Measurements from ENCODE around the gene ANAPC10. TPM values are rescaled to one million over a fixed set of nuclear protein-coding genes. Genes with fewer than 3 reads are reported as not detected.

Gene ANAPC10
- total RNA-seq, 6 experiments from 2014 or later = 6.0 to 13.0 (median 8.3) TPM

- Histone ChIP-seq H3K36me3 (peaks cover 0 to 16% (median 2%) of the 10 kb centered on the region in 4 donors), H3K4me3 (peak overlapping the region; percentile 71 to 75 (median 74)), H3K9me3 (no peaks in the 10 kb centered on the region), H3K27me3 (no peaks in the 10 kb centered on the region), H3K27ac (peak overlapping the region; percentile 84 to 94 (median 92)), H3K4me1 (peaks cover 0 to 31% (median 14%) of the 10 kb centered on the region in 4 donors)
- no peak for DNase-seq
- no peak for TF ChIP-seq POLR2A (IDR thresholded peaks at IDR 0.05)
- TF ChIP-seq, protein P1, sequence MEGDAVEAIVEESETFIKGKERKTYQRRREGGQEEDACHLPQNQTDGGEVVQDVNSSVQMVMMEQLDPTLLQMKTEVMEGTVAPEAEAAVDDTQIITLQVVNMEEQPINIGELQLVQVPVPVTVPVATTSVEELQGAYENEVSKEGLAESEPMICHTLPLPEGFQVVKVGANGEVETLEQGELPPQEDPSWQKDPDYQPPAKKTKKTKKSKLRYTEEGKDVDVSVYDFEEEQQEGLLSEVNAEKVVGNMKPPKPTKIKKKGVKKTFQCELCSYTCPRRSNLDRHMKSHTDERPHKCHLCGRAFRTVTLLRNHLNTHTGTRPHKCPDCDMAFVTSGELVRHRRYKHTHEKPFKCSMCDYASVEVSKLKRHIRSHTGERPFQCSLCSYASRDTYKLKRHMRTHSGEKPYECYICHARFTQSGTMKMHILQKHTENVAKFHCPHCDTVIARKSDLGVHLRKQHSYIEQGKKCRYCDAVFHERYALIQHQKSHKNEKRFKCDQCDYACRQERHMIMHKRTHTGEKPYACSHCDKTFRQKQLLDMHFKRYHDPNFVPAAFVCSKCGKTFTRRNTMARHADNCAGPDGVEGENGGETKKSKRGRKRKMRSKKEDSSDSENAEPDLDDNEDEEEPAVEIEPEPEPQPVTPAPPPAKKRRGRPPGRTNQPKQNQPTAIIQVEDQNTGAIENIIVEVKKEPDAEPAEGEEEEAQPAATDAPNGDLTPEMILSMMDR (IDR thresholded peaks at IDR 0.05) = no peak
- WGBS (ENCODE audit: insufficient coverage, low coverage, low lambda C conversion rate, missing lambda C conversion rate) = 6% methylated on average over 10 of the region's 10 CpGs
- intact Hi-C loops (cut with DNase I) = no loop called here
- ATAC-seq = peak in 2 of 4 donors; percentile 1
These were observed 620 bp downstream of the ANAPC10 start for GRCh38 chr4:145097331-145097820.

DNA sequence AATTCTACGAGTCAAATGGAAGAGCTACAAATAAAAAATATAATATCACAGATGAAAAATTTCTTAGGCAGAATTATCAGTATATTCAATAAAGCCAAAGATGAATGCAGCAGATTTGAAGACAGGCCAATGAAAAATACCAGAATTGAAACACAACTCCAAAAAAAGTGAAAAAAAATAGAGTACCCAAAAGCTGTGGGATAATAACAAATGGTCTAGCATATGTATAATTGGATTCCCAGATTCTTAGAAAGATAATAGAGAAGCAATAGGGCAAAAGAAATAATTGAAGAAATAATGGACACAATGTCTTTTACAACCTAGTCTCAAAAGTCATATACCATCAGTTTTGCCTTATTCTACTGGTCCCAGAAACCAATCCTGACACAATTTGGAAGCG is 4.4 kb downstream of the ANAPC10 start:
- Histone ChIP-seq H3K27ac (no peak overlapping the region), H3K4me1 (peaks cover 0 to 10% (median 5%) of the 10 kb centered on the region in 4 donors), H3K27me3 (no peaks in the 10 kb centered on the region), H3K4me3 (no peak overlapping the region), H3K9me3 (no peaks in the 10 kb centered on the region), H3K36me3 (peaks cover 0 to 23% (median 2%) of the 10 kb centered on the region in 4 donors)
- no peak for ATAC-seq
- intact Hi-C loops (cut with DNase I) = no loop called here
- DNase-seq = no peak
- TF ChIP-seq POLR2A (IDR thresholded peaks at IDR 0.05) = no peak
- TF ChIP-seq, protein P1 (IDR thresholded peaks at IDR 0.05) = no peak
- WGBS (ENCODE audit: insufficient coverage, low coverage, low lambda C conversion rate, missing lambda C conversion rate) = 100% methylated on average over 2 of the region's 2 CpGs

DNA sequence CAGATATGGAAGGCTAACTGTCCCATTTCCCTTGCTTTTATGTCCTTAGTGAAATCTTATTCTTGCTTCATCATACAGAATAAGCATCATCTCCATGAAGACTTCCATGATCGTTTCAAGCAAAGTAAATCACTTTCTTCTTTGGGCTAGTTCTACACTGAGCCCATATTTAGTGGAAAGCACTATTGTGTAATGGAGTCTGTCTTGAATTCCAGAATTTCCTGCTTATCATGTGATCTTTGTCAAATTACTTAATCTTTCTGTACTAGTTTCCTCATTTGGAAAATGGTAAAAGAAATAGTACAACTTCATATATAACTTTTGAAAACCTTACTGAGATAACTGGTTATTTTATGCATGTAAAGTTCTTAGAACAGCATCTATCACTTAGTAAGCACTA is 7.6 kb downstream of the ANAPC10 start:
- Histone ChIP-seq H3K4me1 (no peaks in the 10 kb centered on the region), H3K27ac (no peak overlapping the region), H3K9me3 (no peaks in the 10 kb centered on the region), H3K36me3 (peaks cover 0 to 18% (median 2%) of the 10 kb centered on the region in 4 donors), H3K4me3 (no peak overlapping the region), H3K27me3 (no peaks in the 10 kb centered on the region)
- no peak for TF ChIP-seq POLR2A (IDR thresholded peaks at IDR 0.05)
- TF ChIP-seq, protein P1 (IDR thresholded peaks at IDR 0.05) = no peak
- intact Hi-C loops (cut with DNase I) = no loop called here
- ATAC-seq (no peak), DNase-seq (no peak)
- WGBS (ENCODE audit: insufficient coverage, low coverage, low lambda C conversion rate, missing lambda C conversion rate) = 80% methylated on average over 1 of the region's 1 CpG

DNA sequence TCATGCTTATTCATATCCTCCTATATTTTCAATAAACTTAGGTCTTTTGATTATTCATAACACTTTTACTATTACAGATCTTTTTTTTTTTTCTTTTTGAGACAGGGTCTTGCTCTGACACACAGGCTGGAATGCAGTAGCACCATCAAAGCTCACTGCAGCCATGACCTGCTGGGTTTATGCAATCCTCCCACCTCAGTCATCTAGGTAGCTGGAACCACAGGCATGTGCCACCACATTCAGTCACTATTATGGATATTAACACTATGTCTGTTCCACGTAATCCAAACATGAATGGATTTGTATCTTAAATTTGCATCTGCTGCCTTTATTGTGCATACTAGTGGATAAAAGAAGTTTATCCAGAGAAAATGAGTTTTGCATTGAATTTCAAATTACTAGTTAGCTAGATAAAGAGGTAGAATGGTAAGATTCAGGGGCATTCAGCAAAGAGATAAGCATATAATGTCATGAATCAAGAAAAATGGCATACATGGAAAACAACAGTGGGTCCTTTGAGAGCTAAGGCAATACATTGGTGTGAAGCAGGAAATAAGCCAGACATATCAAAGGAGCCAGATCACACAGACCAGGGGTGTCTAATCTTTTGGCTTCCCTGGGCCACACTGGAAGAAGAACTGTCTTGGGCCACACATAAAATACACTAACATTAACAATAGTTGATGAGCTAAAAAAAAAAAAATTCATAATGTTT is 13.9 kb downstream of the ANAPC10 start:
- DNase-seq (no peak), ATAC-seq (no peak)
- no peak for TF ChIP-seq POLR2A (IDR thresholded peaks at IDR 0.05)
- TF ChIP-seq, protein P1 (IDR thresholded peaks at IDR 0.05) = no peak
- H3K4me1 ChIP-seq = no peaks in the 10 kb centered on the region
- no peaks in the 10 kb centered on the region for H3K9me3 ChIP-seq
- H3K36me3 ChIP-seq = peaks cover 0 to 3% (median 0%) of the 10 kb centered on the region in 4 donors
- WGBS (ENCODE audit: insufficient coverage, low coverage, low lambda C conversion rate, missing lambda C conversion rate) = 100% methylated on average over 1 of the region's 1 CpG
- intact Hi-C loops (cut with DNase I) = no loop called here
- H3K27me3 ChIP-seq = no peaks in the 10 kb centered on the region
- no peak overlapping the region for H3K4me3 ChIP-seq
- H3K27ac ChIP-seq = no peak overlapping the region

Data from right lobe of liver (tissue), 6 donors.